Dermis blood vessel endothelial cell (primary cell): Measurements from ENCODE around the gene TFPI. TPM values are rescaled to one million over a fixed set of nuclear protein-coding genes. Genes with fewer than 3 reads are reported as not detected.
"Not testable (repeated sequence)": the region's sequence is repeated elsewhere in the genome, so short reads cannot be mapped to it uniquely, and the experiment has no call there.

Source experiments
- DNase-seq: peaks from one replicate; pipeline ENCODE4 v3.0.0; 2010
- total RNA-seq: library from RNA; depleted of rRNA; stranded (reverse); fragments of >200 nt; gene quantifications from 2 replicates; pipeline ENCODE4 v1.2.3, GENCODE V29; 2014

The TFPI gene
- 1,082 and 1,146 TPM in 2 replicates for total RNA-seq

GRCh38 chr2:187554011-187554703, at the start of gene TFPI:
Gene TFPI, minus strand, starts transcription at chr2:187554435. Its CDS starts 50,667 bp downstream, at chr2:187503768.
- DNase-seq = peak; percentile 84

GRCh38 chr2:187594801-187595200, 40.6 kb upstream of the TFPI start:
- peak; percentile 29 for DNase-seq

GRCh38 chr2:187593697-187594096, 39.5 kb upstream of the TFPI start:
- DNase-seq = no peak

GRCh38 chr2:187593098-187593497, 38.9 kb upstream of the TFPI start:
- no peak for DNase-seq

- no peak for DNase-seq
Observed at GRCh38 chr2:187590175-187590574, 35.9 kb upstream of the TFPI start.

- peak; percentile 65 for DNase-seq
Observed at GRCh38 chr2:187586011-187586641, 31.9 kb upstream of the TFPI start.

- DNase-seq = peak; percentile 74
Observed at GRCh38 chr2:187581125-187581896, 27.1 kb upstream of the TFPI start.

- peak; percentile 87 for DNase-seq
Observed at GRCh38 chr2:187580462-187581124, 26.4 kb upstream of the TFPI start.

- DNase-seq = peak; percentile 34
Observed at GRCh38 chr2:187577310-187577709, 23.1 kb upstream of the TFPI start.

- no peak for DNase-seq
Observed at GRCh38 chr2:187576906-187577305, 22.7 kb upstream of the TFPI start.

- no peak for DNase-seq
Observed at GRCh38 chr2:187575751-187576067, 21.5 kb upstream of the TFPI start.

- DNase-seq = peak; percentile 42
Observed at GRCh38 chr2:187574969-187575750, 20.9 kb upstream of the TFPI start.

- no peak for DNase-seq
Observed at GRCh38 chr2:187573722-187574121, 19.5 kb upstream of the TFPI start.

- DNase-seq = not testable (repeated sequence)
Observed at GRCh38 chr2:187571996-187572395, 17.8 kb upstream of the TFPI start.

- DNase-seq = no peak
Observed at GRCh38 chr2:187569571-187569970, 15.3 kb upstream of the TFPI start.

- DNase-seq = peak; percentile 62
Observed at GRCh38 chr2:187569042-187569441, 14.8 kb upstream of the TFPI start.

- no peak for DNase-seq
Observed at GRCh38 chr2:187567126-187567525, 12.9 kb upstream of the TFPI start.

- DNase-seq = no peak
Observed at GRCh38 chr2:187566712-187567111, 12.5 kb upstream of the TFPI start.

- DNase-seq = no peak
Observed at GRCh38 chr2:187566266-187566665, 12.0 kb upstream of the TFPI start.

GRCh38 chr2:187565618-187566017, 11.4 kb upstream of the TFPI start:
- DNase-seq = not testable (repeated sequence)

- DNase-seq = not testable (repeated sequence)
Observed at GRCh38 chr2:187556493-187556892, 2.3 kb upstream of the TFPI start.

GRCh38 chr2:187554704-187555082, 458 bp upstream of the TFPI start:
- DNase-seq = no peak
